ENCODE measurements around the gene HBA1.
"Not testable (repeated sequence)": the region's sequence is repeated elsewhere in the genome, so short reads cannot be mapped to it uniquely, and the experiment has no call there.

Gene HBA1

GRCh38 chr16:144797-145252 is 31.7 kb upstream of the HBA1 start:
- H3K4me1 ChIP-seq (ENCODE audit: control insufficient read depth, insufficient read depth, low read length), result no peaks in the 10 kb centered on the region
- no peak overlapping the region for H3K4me3 ChIP-seq (ENCODE audit: low read depth, low read length)
- H3K36me3 ChIP-seq (ENCODE audit: control insufficient read depth, insufficient read depth, low read length), result no peaks in the 10 kb centered on the region
- H3K27me3 ChIP-seq (ENCODE audit: control insufficient read depth, insufficient read depth, low read length), result 0 out of 2 replicates have a peak, but pooled peaks cover 7% of the 10 kb centered on the region
- no peak overlapping the region for H3K9ac ChIP-seq (ENCODE audit: low read depth, low read length)
- H3K27ac ChIP-seq (ENCODE audit: low read depth, low read length), result no peak overlapping the region
- H3K9me3 ChIP-seq (ENCODE audit: control insufficient read depth, insufficient read depth, low read length), result no peaks in the 10 kb centered on the region

DNA sequence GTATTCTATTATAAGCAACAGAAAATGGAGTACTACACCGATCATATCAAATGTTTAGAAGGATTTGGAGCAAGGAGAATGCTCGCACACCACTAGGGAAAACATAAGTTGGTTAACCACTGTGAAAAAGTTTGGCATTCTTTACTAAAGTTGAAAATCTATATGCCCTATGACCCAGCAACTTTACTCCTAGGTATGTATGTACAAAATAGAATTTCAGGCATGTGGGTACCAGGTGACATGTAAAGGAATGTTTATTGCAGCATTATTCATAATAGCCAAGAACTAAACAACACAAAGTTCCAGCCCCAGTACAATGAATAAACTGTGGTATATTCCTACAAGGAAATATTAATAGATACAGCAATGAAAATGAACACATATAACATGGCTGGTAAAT is 29.8 kb upstream of the HBA1 start:
- Histone ChIP-seq H3K27me3 (ENCODE audit: control insufficient read depth, insufficient read depth, low read length) (0 out of 2 replicates have a peak, but pooled peaks cover 7% of the 10 kb centered on the region), H3K36me3 (ENCODE audit: control insufficient read depth, insufficient read depth, low read length) (no peaks in the 10 kb centered on the region), H3K27ac (ENCODE audit: low read depth, low read length) (no peak overlapping the region), H3K9me3 (ENCODE audit: control insufficient read depth, insufficient read depth, low read length) (no peaks in the 10 kb centered on the region), H3K4me3 (ENCODE audit: low read depth, low read length) (no peak overlapping the region), H3K4me1 (ENCODE audit: control insufficient read depth, insufficient read depth, low read length) (no peaks in the 10 kb centered on the region), H3K9ac (ENCODE audit: low read depth, low read length) (no peak overlapping the region)

DNA sequence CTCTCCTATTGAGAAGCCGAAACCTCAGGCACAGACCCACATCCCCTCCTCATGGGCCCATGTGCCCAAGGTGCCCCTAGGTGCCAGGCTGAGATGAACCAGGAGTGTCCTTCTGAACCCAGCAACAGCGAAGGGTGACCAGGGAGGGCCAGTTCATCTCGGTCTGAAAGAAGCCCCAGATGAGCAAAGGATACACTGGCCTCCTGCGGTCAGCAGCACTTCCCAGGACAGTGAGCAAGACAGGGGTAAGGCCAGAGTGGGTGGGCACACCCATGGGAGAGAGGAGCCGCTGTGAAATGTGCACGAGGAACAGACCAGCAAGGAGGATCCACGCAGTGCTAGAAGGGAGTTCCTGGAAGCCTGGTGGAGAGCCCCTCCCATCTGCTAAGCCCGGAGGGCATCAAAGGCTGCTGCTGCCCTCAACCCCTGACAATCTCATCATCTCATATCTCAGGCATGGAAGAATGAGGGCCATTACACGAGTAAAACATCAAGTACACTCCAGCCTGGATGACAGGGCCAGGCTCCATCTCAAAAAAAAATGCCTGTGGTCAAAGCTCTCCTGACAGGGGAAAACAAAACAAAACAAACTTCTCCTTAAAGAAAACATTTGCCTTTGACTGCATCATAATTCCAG is 27.3 kb upstream of the HBA1 start:
- Histone ChIP-seq H3K27ac (ENCODE audit: low read depth, low read length) (no peak overlapping the region), H3K4me3 (ENCODE audit: low read depth, low read length) (no peak overlapping the region), H3K27me3 (ENCODE audit: control insufficient read depth, insufficient read depth, low read length) (0 out of 2 replicates have a peak, but pooled peaks cover 7% of the 10 kb centered on the region), H3K36me3 (ENCODE audit: control insufficient read depth, insufficient read depth, low read length) (no peaks in the 10 kb centered on the region), H3K4me1 (ENCODE audit: control insufficient read depth, insufficient read depth, low read length) (no peaks in the 10 kb centered on the region), H3K9me3 (ENCODE audit: control insufficient read depth, insufficient read depth, low read length) (no peaks in the 10 kb centered on the region), H3K9ac (ENCODE audit: low read depth, low read length) (no peak overlapping the region)

GRCh38 chr16:152141-153128 is 24.0 kb upstream of the HBA1 start, which contains the start of gene HBZ:
Gene HBZ (plus strand): TSS chr16:152644. CDS start chr16:152910, 266 bp downstream.
- Histone ChIP-seq H3K4me3 (ENCODE audit: low read depth, low read length) (no peak within 1 kb of the TSS), H3K9ac (ENCODE audit: low read depth, low read length) (no peak within 1 kb of the TSS), H3K27me3 (ENCODE audit: control insufficient read depth, insufficient read depth, low read length) (peaks cover 34% of the 10 kb centered on the region)

DNA sequence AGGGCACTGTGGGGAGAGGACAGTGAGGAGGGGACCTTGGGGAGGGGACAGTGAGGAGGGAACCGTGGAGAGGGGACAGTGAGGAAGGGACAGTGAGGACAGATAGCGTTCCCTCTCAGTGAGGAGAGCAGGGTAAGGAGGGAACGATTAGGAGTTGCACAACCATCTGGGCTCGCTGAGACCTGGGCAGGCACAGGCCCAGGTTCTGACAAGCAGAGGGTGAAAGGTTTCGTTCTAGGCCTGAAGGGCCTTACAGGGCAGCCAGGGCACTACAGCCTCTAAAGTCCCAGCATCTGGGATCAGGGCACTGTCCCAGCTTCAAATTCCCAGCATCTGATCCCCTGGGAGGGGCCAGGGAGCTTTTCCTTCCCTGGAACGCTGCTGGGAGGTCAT is 23.4 kb upstream of the HBA1 start:
- not testable (repeated sequence) for H3K4me1 ChIP-seq (ENCODE audit: control insufficient read depth, insufficient read depth, low read length); H3K9ac ChIP-seq (ENCODE audit: low read depth, low read length); H3K9me3 ChIP-seq (ENCODE audit: control insufficient read depth, insufficient read depth, low read length); H3K36me3 ChIP-seq (ENCODE audit: control insufficient read depth, insufficient read depth, low read length); H3K4me3 ChIP-seq (ENCODE audit: low read depth, low read length); H3K27ac ChIP-seq (ENCODE audit: low read depth, low read length)
- H3K27me3 ChIP-seq (ENCODE audit: control insufficient read depth, insufficient read depth, low read length), result peaks cover 34% of the 10 kb centered on the region

More at GRCh38 chr16:152141-153128, 24.0 kb upstream of the HBA1 start, which contains the start of gene HBZ:
- Histone ChIP-seq H3K27ac (ENCODE audit: low read depth, low read length) (no peak within 1 kb of the TSS), H3K9me3 (ENCODE audit: control insufficient read depth, insufficient read depth, low read length) (no peaks in the 10 kb centered on the region), H3K36me3 (ENCODE audit: control insufficient read depth, insufficient read depth, low read length) (no peaks in the 10 kb centered on the region), H3K4me1 (ENCODE audit: control insufficient read depth, insufficient read depth, low read length) (no peaks in the 10 kb centered on the region)

GRCh38 chr16:153550-154216 is 22.8 kb upstream of the HBA1 start:
- not testable (repeated sequence) for H3K9ac ChIP-seq (ENCODE audit: low read depth, low read length); H3K9me3 ChIP-seq (ENCODE audit: control insufficient read depth, insufficient read depth, low read length); H3K4me1 ChIP-seq (ENCODE audit: control insufficient read depth, insufficient read depth, low read length); H3K4me3 ChIP-seq (ENCODE audit: low read depth, low read length); H3K27ac ChIP-seq (ENCODE audit: low read depth, low read length); H3K36me3 ChIP-seq (ENCODE audit: control insufficient read depth, insufficient read depth, low read length)
- peaks cover 38% of the 10 kb centered on the region for H3K27me3 ChIP-seq (ENCODE audit: control insufficient read depth, insufficient read depth, low read length)

GRCh38 chr16:154217-155030 is 22.1 kb upstream of the HBA1 start:
- no peaks in the 10 kb centered on the region for H3K36me3 ChIP-seq (ENCODE audit: control insufficient read depth, insufficient read depth, low read length)
- peak overlapping the region; percentile 72 for H3K4me3 ChIP-seq (ENCODE audit: low read depth, low read length)
- no peaks in the 10 kb centered on the region for H3K4me1 ChIP-seq (ENCODE audit: control insufficient read depth, insufficient read depth, low read length)
- no peak overlapping the region for H3K27ac ChIP-seq (ENCODE audit: low read depth, low read length)
- H3K27me3 ChIP-seq (ENCODE audit: control insufficient read depth, insufficient read depth, low read length), result peaks cover 36% of the 10 kb centered on the region
- H3K9ac ChIP-seq (ENCODE audit: low read depth, low read length), result no peak overlapping the region
- no peaks in the 10 kb centered on the region for H3K9me3 ChIP-seq (ENCODE audit: control insufficient read depth, insufficient read depth, low read length)

DNA sequence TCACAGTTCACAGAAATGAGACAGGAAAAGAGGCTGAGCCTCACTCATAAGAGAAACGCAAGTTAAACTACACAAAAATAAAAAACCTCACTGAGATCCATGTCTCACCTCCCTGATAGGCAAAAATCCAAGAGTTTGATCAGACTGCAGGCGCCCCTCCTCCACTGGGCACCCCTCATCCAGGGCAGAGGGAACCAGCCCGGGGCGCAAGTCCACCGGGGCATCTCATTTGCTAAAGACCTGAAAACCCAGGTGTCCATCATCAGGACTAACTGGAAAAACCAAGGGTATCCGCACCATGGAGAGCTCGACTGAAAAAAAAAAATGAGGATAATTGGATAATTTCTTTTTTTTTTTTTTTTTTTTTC is 21.5 kb upstream of the HBA1 start:
- H3K9me3 ChIP-seq (ENCODE audit: control insufficient read depth, insufficient read depth, low read length), result no peaks in the 10 kb centered on the region
- peak overlapping the region; percentile 72; the same call in 1 of the 2 replicates for H3K4me3 ChIP-seq (ENCODE audit: low read depth, low read length)
- no peaks in the 10 kb centered on the region for H3K4me1 ChIP-seq (ENCODE audit: control insufficient read depth, insufficient read depth, low read length)
- H3K27ac ChIP-seq (ENCODE audit: low read depth, low read length), result no peak overlapping the region
- no peak overlapping the region for H3K9ac ChIP-seq (ENCODE audit: low read depth, low read length)
- no peaks in the 10 kb centered on the region for H3K36me3 ChIP-seq (ENCODE audit: control insufficient read depth, insufficient read depth, low read length)
- peaks cover 38% of the 10 kb centered on the region for H3K27me3 ChIP-seq (ENCODE audit: control insufficient read depth, insufficient read depth, low read length)

GRCh38 chr16:159136-159849 is 17.2 kb upstream of the HBA1 start:
- no peaks in the 10 kb centered on the region for H3K4me1 ChIP-seq (ENCODE audit: control insufficient read depth, insufficient read depth, low read length)
- no peak overlapping the region for H3K4me3 ChIP-seq (ENCODE audit: low read depth, low read length)
- no peaks in the 10 kb centered on the region for H3K9me3 ChIP-seq (ENCODE audit: control insufficient read depth, insufficient read depth, low read length)
- H3K27ac ChIP-seq (ENCODE audit: low read depth, low read length), result no peak overlapping the region
- H3K36me3 ChIP-seq (ENCODE audit: control insufficient read depth, insufficient read depth, low read length), result no peaks in the 10 kb centered on the region
- H3K27me3 ChIP-seq (ENCODE audit: control insufficient read depth, insufficient read depth, low read length), result peaks cover 51% of the 10 kb centered on the region
- no peak overlapping the region for H3K9ac ChIP-seq (ENCODE audit: low read depth, low read length)

DNA sequence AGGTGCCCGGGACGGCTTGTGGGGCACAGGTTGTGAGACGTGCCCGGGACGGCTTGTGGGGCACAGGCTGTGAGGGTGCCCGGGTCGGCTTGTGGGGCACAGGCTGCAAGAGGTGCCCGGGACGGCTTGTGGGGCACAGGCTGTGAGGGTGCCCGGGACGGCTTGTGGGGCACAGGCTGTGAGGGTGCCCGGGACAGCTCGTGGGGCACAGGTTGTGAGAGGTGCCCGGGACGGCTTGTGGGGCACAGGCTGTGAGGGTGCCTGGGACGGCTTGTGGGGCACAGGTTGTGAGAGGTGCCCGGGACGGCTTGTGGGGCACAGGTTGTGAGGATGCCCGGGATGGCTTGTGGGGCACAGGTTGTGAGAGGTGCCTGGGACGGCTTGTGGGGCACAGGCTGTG is 16.2 kb upstream of the HBA1 start:
- not testable (repeated sequence) for H3K4me3 ChIP-seq (ENCODE audit: low read depth, low read length); H3K27ac ChIP-seq (ENCODE audit: low read depth, low read length); H3K9me3 ChIP-seq (ENCODE audit: control insufficient read depth, insufficient read depth, low read length); H3K9ac ChIP-seq (ENCODE audit: low read depth, low read length); H3K4me1 ChIP-seq (ENCODE audit: control insufficient read depth, insufficient read depth, low read length); H3K36me3 ChIP-seq (ENCODE audit: control insufficient read depth, insufficient read depth, low read length)
- H3K27me3 ChIP-seq (ENCODE audit: control insufficient read depth, insufficient read depth, low read length), result peaks cover 46% of the 10 kb centered on the region

Data from HUES48 (cell line).